SK-N-SH (cell line): ENCODE measurements around the gene FBN1.

Experiments
- GABPA ChIP-seq: IDR thresholded peaks from 2 replicates; pipeline ENCODE4 v1.4.0; 2012; ENCODE audit warnings: low read depth, mild to moderate bottlenecking
- POLR2AphosphoS5 ChIP-seq: IDR thresholded peaks from 2 replicates; pipeline ENCODE4 v1.6.1; 2012; ENCODE audit warnings: low read depth, low read length
- RCOR1 ChIP-seq: fragments of 150-350 bp; IDR thresholded peaks from 2 replicates; pipeline ENCODE4 v1.6.1; 2017; ENCODE audit warnings: antibody characterized with exemption, low read length
- TF ChIP-seq, protein P1 (sequence below): fragments of 200-600 bp; sonication (generic); IDR thresholded peaks from 2 replicates; pipeline ENCODE4 v1.6.1; 2017; ENCODE audit warnings: antibody characterized with exemption, mild to moderate bottlenecking, moderate library complexity

DNA sequence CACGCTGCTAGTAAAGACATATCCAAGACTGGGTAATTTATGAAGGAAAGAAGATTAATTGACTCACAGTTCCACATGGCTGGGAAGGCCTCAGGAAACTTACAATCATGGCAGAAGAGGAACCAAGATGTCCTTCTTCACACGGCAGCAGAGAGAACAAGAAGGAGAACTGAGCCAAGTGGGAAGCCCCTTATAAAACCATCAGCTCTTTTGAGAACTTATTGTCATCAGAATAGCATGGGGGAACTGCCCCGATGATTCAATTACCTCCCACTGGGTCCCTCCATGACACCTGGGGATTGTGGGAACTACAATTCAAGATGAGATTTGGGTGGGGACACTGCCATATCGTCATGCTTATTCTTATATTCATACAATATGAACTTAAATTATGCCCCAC, 265.3 kb downstream of the FBN1 start:
- no peak for TF ChIP-seq POLR2AphosphoS5
- no peak for TF ChIP-seq RCOR1
- no peak for TF ChIP-seq GABPA
- TF ChIP-seq, protein P1, sequence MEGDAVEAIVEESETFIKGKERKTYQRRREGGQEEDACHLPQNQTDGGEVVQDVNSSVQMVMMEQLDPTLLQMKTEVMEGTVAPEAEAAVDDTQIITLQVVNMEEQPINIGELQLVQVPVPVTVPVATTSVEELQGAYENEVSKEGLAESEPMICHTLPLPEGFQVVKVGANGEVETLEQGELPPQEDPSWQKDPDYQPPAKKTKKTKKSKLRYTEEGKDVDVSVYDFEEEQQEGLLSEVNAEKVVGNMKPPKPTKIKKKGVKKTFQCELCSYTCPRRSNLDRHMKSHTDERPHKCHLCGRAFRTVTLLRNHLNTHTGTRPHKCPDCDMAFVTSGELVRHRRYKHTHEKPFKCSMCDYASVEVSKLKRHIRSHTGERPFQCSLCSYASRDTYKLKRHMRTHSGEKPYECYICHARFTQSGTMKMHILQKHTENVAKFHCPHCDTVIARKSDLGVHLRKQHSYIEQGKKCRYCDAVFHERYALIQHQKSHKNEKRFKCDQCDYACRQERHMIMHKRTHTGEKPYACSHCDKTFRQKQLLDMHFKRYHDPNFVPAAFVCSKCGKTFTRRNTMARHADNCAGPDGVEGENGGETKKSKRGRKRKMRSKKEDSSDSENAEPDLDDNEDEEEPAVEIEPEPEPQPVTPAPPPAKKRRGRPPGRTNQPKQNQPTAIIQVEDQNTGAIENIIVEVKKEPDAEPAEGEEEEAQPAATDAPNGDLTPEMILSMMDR: no peak
